Stomach (tissue), 4 donors: ENCODE results near the gene TMEM98.
"Not testable (repeated sequence)": the region's sequence is repeated elsewhere in the genome, so short reads cannot be mapped to it uniquely, and the experiment has no call there.

ENCODE experiments used
- EP300 ChIP-seq: sonication (generic); formaldehyde crosslinking; IDR thresholded peaks from one replicate; pipeline ENCODE4 v1.6.1; 2017; ENCODE audit warnings: antibody characterized with exemption
- POLR2A ChIP-seq, 4 donors: fragments of 450-650 bp; IDR thresholded peaks; one replicate each; pipeline ENCODE4 v1.6.1; 2016; ENCODE audit warnings: antibody characterized with exemption in 4 of 4, control low read depth in 2 of 4, mild to moderate bottlenecking in 1 of 4, moderate library complexity in 1 of 4
- POLR2AphosphoS5 ChIP-seq, 3 donors: sonication (generic); formaldehyde crosslinking; IDR thresholded peaks; one replicate each; pipeline ENCODE4 v1.6.1; 2016; ENCODE audit warnings: antibody characterized with exemption in 3 of 3
- TF ChIP-seq, protein P1 (sequence below), 7 experiments: fragments of 450-650 bp in 4 of 7; fragments of 200-600 bp in 3 of 7; sonication (generic) in 3 of 7; IDR thresholded peaks; one replicate each; pipeline ENCODE4 v1.5.1; 2016 to 2019; ENCODE audit warnings: antibody characterized with exemption in 7 of 7, control low read depth in 2 of 7, mild to moderate bottlenecking in 1 of 7

DNA sequence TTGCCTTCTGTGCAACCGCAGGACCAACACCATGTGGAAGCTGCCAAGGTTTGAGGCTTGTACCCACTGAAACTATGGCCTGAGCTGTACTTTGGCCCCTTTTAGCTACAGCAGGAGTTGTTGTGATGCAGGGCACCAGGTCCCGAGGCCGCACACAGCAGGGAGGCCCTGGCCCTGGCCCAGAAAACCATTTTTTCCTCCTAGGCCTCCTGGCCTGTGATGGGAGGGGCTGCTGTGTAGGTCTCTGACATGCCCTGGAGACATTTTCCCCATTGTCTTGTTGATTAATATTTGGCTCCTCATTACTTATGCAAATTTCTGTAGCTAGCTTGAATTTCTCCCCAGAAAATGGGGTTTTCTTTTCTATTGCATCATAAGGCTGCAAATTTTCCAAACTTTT is 53.7 kb downstream of the TMEM98 start:
- TF ChIP-seq, protein P1, sequence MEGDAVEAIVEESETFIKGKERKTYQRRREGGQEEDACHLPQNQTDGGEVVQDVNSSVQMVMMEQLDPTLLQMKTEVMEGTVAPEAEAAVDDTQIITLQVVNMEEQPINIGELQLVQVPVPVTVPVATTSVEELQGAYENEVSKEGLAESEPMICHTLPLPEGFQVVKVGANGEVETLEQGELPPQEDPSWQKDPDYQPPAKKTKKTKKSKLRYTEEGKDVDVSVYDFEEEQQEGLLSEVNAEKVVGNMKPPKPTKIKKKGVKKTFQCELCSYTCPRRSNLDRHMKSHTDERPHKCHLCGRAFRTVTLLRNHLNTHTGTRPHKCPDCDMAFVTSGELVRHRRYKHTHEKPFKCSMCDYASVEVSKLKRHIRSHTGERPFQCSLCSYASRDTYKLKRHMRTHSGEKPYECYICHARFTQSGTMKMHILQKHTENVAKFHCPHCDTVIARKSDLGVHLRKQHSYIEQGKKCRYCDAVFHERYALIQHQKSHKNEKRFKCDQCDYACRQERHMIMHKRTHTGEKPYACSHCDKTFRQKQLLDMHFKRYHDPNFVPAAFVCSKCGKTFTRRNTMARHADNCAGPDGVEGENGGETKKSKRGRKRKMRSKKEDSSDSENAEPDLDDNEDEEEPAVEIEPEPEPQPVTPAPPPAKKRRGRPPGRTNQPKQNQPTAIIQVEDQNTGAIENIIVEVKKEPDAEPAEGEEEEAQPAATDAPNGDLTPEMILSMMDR (IDR thresholded peaks at IDR 0.05) = not testable (repeated sequence)
- TF ChIP-seq POLR2AphosphoS5 (IDR thresholded peaks at IDR 0.05); POLR2A (IDR thresholded peaks at IDR 0.05); EP300: not testable (repeated sequence)
